Measurements from ENCODE around the gene IMPDH2.

IMPDH2 gene

GRCh38 chr3:48989796-48990635 lies 39.2 kb downstream of the IMPDH2 start, which contains the start of gene P4HTM:
Gene P4HTM, plus strand, starts transcription at chr3:48990241. Its CDS starts 16 bp downstream, at chr3:48990257.
- TF ChIP-seq SPI1 (IDR thresholded peaks at IDR 0.05; ENCODE audit: borderline replicate concordance, low read depth), result no peak
- TF ChIP-seq POLR2AphosphoS5 (IDR thresholded peaks at IDR 0.05; ENCODE audit: low read depth), result peak; percentile 61
- TF ChIP-seq REST (IDR thresholded peaks at IDR 0.05; ENCODE audit: insufficient replicate concordance, low read depth), result no peak
- no peak for TF ChIP-seq GABPA (IDR thresholded peaks at IDR 0.05; ENCODE audit: low read depth)
- TF ChIP-seq CTCF (IDR thresholded peaks at IDR 0.05; ENCODE audit: insufficient read depth, low read length), result no peak
- DNase-seq (ENCODE audit: low read depth in 1 of 2, low spot score in 1 of 2), result peak; percentile 77 to 81
- peak within 1 kb of the TSS; percentile 68 for H3K4me3 ChIP-seq (replicated peaks; ENCODE audit: insufficient read depth, low read length)
- H3K27me3 ChIP-seq (ENCODE audit: insufficient read depth, poor library complexity, severe bottlenecking), result no peaks in the 10 kb centered on the region
- H3K27ac ChIP-seq (replicated peaks), result peak within 1 kb of the TSS; percentile 74

- Histone ChIP-seq H3K4me3 (replicated peaks; ENCODE audit: insufficient read depth, low read length) (peak overlapping the region; percentile 68), H3K27ac (replicated peaks) (peak overlapping the region; percentile 74), H3K27me3 (ENCODE audit: insufficient read depth, poor library complexity, severe bottlenecking) (no peaks in the 10 kb centered on the region)
- no peak for DNase-seq (ENCODE audit: low read depth in 1 of 2, low spot score in 1 of 2)
- TF ChIP-seq REST (IDR thresholded peaks at IDR 0.05; ENCODE audit: insufficient replicate concordance, low read depth), result no peak
- TF ChIP-seq CTCF (IDR thresholded peaks at IDR 0.05; ENCODE audit: insufficient read depth, low read length), result no peak
- no peak for TF ChIP-seq GABPA (IDR thresholded peaks at IDR 0.05; ENCODE audit: low read depth)
- no peak for TF ChIP-seq POLR2AphosphoS5 (IDR thresholded peaks at IDR 0.05; ENCODE audit: low read depth)
- TF ChIP-seq SPI1 (IDR thresholded peaks at IDR 0.05; ENCODE audit: borderline replicate concordance, low read depth), result no peak
These were observed 39.9 kb downstream of the IMPDH2 start for GRCh38 chr3:48989126-48989795.

GRCh38 chr3:48985831-48986376 lies 43.3 kb downstream of the IMPDH2 start:
- no peaks in the 10 kb centered on the region for H3K27me3 ChIP-seq (ENCODE audit: insufficient read depth, poor library complexity, severe bottlenecking)
- TF ChIP-seq POLR2AphosphoS5 (IDR thresholded peaks at IDR 0.05; ENCODE audit: low read depth) (no peak), SPI1 (IDR thresholded peaks at IDR 0.05; ENCODE audit: borderline replicate concordance, low read depth) (no peak), CTCF (IDR thresholded peaks at IDR 0.05; ENCODE audit: insufficient read depth, low read length) (no peak), GABPA (IDR thresholded peaks at IDR 0.05; ENCODE audit: low read depth) (no peak), REST (IDR thresholded peaks at IDR 0.05; ENCODE audit: insufficient replicate concordance, low read depth) (no peak)
- H3K27ac ChIP-seq (replicated peaks), result no peak overlapping the region
- H3K4me3 ChIP-seq (replicated peaks; ENCODE audit: insufficient read depth, low read length), result no peak overlapping the region
- no peak for DNase-seq (ENCODE audit: low read depth in 1 of 2, low spot score in 1 of 2)

All from HL-60 (cell line).